Subcutaneous adipose tissue (tissue), 4 donors: ENCODE results near the gene ELAVL1. TPM values are rescaled to one million over a fixed set of nuclear protein-coding genes. Genes with fewer than 3 reads are reported as not detected.

ENCODE experiments used
- CTCF ChIP-seq: fragments of 450-650 bp; IDR thresholded peaks from one replicate; pipeline ENCODE4 v1.5.1; 2016; ENCODE audit warnings: low read depth, mild to moderate bottlenecking, control low read depth, antibody characterized with exemption, moderate library complexity
- total RNA-seq, 4 donors: library from RNA; depleted of rRNA; stranded (reverse); fragments of >200 nt; gene quantifications; one replicate each; pipeline ENCODE4 v1.1.0, GENCODE V29; 2016

Gene ELAVL1
- total RNA-seq, 4 donors from 2014 or later, result 17.8 to 30.7 (median 26.1) TPM

DNA sequence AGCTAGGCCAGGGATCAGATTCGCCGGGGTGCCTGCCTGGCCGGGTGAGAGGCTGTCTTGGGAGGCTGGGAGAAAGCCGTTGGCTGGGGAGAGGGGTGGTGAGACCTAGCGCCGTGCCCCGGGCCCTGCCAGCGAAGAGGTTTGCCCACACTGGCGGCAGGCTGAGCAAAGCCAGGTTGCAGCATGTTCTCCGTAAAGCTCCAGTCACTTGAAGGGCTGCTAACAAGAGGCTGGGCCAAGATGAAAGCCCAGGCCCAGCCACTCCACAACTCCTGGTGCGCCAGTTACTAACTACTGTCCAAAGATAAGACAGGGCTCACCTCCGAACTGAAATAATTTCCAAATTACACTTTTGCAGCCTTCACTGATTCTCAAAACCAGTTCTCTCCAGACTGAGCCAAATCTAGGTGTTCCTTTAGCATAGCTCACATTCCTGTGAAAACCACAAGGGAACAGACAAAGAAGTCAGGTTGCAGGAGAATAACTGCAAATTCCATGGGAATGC lies 16.3 kb downstream of the ELAVL1 start:
- TF ChIP-seq CTCF, result no peak

DNA sequence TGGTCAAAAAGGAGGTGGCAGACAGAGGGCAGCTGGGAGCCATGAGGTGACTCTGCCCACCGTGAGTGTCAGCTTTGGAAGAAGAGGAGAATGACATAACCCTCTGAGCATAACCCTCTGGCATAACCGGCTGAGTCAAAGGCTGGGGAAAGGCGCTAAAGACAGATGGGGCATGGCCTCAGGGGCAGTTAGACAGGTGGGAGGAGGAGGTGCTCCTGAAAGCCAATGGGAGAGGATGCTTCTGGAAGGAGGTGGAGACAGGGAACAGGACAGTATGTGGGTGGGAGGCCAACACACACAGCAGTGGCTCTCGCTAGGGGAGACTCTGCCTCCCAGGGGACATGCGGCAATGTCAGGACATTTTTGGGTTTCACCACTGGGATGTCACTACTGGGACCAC lies 17.1 kb downstream of the ELAVL1 start:
- no peak for TF ChIP-seq CTCF

DNA sequence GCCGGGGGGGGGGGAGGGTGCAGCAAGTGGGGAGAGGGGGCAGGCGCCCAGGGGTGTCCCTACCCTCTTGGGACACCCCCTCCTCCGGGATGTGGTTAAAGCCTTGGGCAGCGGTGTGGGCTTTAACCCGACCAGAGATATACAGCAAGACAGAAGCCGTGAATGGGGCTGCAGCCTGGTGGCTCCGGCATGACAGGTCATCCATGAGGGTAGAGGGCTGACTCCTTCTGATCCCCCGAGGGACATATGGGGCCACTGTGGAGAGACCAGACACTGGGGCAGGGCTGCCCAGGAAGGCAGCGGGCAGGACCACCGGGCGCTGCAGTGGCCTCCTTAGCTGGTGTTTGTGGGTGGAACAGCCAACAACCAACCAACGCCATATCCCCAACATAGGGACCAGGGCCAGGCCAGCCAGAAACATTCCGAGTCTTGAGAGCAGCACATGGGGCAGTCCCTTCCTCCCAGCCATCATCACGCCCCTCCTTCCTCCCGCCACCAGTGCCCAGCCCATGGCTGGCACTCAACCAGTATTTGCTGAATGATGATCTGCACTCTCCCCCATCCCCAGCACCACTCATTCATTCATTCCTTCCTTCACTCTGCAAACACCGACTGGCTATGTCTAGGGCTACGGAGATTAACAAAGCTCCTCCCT lies 18.2 kb downstream of the ELAVL1 start:
- no peak for TF ChIP-seq CTCF

DNA sequence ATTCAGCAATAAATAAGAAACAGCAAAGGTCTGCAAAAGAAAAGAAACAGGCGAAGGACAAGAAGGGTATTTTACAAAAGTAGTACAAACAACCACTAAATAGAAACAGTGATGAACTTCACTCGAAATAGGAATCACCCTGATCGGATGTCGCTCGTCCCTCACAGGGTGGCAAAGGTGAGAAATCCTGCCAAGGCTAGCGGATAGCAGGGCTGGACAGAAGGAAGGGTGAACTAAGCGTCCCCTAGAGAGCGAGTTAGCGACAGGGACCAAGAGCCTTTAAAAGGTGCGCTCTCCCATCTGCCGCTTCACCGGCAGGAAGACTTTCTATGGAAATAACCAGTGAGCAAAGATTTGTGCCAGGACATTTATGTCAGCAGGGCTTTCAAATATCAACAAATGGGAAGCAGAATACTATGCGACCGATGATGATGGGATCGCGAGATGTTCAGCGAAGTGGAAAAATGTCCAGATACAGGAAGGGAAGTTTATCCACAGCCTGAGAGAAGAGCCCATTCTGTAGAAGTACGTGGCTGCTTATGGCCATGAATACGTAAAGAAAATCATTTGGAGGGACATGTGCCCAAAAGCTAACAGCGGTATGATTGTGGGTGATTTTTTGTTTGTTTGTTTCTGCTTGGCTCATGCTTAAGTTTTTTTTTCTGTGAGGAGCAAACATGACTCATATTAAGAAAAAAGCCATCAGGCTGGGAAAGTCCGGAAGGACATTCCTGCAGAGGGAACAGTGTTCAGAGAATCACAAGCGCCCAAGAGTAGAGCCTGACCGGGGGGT lies 18.9 kb downstream of the ELAVL1 start:
- TF ChIP-seq CTCF, result no peak

GRCh38 chr19:7985481-7985911 lies 19.9 kb downstream of the ELAVL1 start:
- TF ChIP-seq CTCF, result no peak

DNA sequence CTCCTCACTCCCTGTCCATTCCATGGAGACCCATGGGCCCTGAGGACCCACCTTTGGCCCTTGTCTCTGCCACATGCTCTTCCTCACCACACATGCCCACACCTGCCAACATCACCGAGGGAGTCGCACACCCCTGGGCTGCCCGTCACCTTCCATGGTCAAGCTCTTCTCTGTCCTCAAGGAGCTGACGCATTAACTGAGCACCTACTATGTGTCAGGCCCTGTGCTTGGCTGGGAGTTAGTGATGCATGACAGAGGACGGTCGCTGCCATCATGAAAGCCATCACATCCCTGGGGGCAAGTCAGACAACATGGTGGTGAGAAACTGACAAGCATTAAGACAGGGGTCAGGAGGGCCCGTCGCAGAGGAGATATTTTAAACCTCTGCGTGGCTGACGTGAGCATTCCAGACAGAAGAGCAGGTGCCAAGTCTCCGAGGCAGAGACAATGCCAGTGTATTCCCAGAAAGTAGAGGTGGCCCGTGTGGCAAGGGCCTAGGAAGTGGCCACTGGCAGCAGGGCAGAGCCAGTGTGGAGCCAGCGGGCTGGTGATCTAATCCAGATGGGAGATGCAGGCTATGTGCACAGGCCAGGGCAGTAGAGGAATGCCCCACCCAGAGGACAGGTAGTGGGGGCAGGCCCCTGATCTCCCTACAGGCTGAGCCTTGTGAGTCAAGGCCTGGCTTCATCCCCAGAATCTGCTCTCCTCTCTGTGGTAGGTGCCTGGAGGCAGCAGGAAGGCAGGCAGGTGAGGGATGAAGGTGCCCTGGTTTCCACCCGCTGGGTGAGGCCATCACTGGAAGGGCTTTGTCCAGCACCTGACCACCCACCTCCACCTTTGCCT lies 21.2 kb downstream of the ELAVL1 start:
- TF ChIP-seq CTCF, result no peak
